HCT116 (cell line): ENCODE measurements around the gene PRLHR. TPM values are rescaled to one million over a fixed set of nuclear protein-coding genes. Genes with fewer than 3 reads are reported as not detected.

Experiments used
- ATAC-seq: fragments of 200-7000 bp; cut with Tn5 transposase; 2 replicates; pipeline ENCODE4 v1.9.1; 2020; ENCODE audit warnings: mild to moderate bottlenecking, moderate library complexity
- BruUV-seq: library from RNA; stranded (reverse); fragments of 400-500 nt; replicated peaks from 2 replicates; lab custom pipeline; 2021; lab: Mats Ljungman, UMichigan
- CTCF ChIA-PET: fragments of 300-600 bp; sonication (Branson Sonifier 250); formaldehyde crosslinking; loops from one replicate; lab custom pipeline; 2021; ENCODE audit warnings: antibody characterized with exemption; lab: Charles Lee
- POLR2A ChIA-PET: fragments of 300-600, 350-600 bp; sonication (Branson Sonifier 250); formaldehyde crosslinking; loops from one replicate; lab custom pipeline; 2021; ENCODE audit warnings: antibody characterized with exemption; lab: Charles Lee
- RAD21 ChIA-PET, 2 experiments: fragments of 300-600 bp; sonication (Branson Sonifier 250); formaldehyde crosslinking; loops; one replicate each; lab custom pipeline; 2023; ENCODE audit warnings: low total read pairs in 2 of 2; ENCODE audit not compliant: uncharacterized antibody in 2 of 2, unreplicated experiment in 2 of 2, low non-redundant PET in 1 of 2; lab: Charles Lee
- DNase-seq: peaks from one replicate; pipeline ENCODE4 v3.0.0-alpha.2; 2010; ENCODE audit warnings: low read depth, low spot score
- H2AFZ ChIP-seq: fragments of 200-600 bp; shearing (Covaris generic), sonication (generic); 2 replicates; pipeline ENCODE4 v1.6.1; 2017; ENCODE audit warnings: low read depth, mixed run types, mixed read lengths, antibody characterized with exemption, low read length; ENCODE audit not compliant: poor library complexity, severe bottlenecking
- H3K27ac ChIP-seq: 2 replicates; pipeline ENCODE4 v1.5.1; 2012; ENCODE audit warnings: low read depth, low read length
- H3K27me3 ChIP-seq: fragments of 200-600 bp; sonication (generic); 2 replicates; pipeline ENCODE4 v1.6.1; 2016; ENCODE audit warnings: mixed run types, low read length, mixed read lengths; ENCODE audit not compliant: insufficient read depth
- H3K36me3 ChIP-seq, 2 experiments: fragments of 200-500 bp in 1 of 2; fragments of 200-600 bp in 1 of 2; sonication (Bioruptor generic) in 1 of 2; sonication (generic) in 1 of 2; 2 replicates each; pipeline versions ENCODE4 v1.5.1 to v1.6.1; 2014 to 2016; ENCODE audit warnings: low read length in 2 of 2, inconsistent platforms in 1 of 2, mixed read lengths in 1 of 2, mixed run types in 1 of 2; ENCODE audit not compliant: insufficient read depth in 2 of 2, control insufficient read depth in 1 of 2
- H3K4me1 ChIP-seq, 2 experiments: fragments of 200-600 bp in 1 of 2; sonication (generic) in 1 of 2; 2 replicates each; pipeline versions ENCODE4 v1.5.1 to v1.6.1; 2012 to 2017; ENCODE audit warnings: low read length in 2 of 2, inconsistent platforms in 1 of 2, mild to moderate bottlenecking in 1 of 2, mixed read lengths in 1 of 2, mixed run types in 1 of 2, moderate library complexity in 1 of 2; ENCODE audit not compliant: insufficient read depth in 2 of 2, control insufficient read depth in 1 of 2
- H3K4me2 ChIP-seq: fragments of 200-600 bp; sonication (generic); 2 replicates; pipeline ENCODE4 v1.6.1; 2017; ENCODE audit warnings: mixed run types, low read length, mixed read lengths
- H3K4me3 ChIP-seq, 2 experiments: fragments of 200-600 bp in 1 of 2; sonication (generic) in 1 of 2; replicated peaks in 1 of 2; 2 replicates each; pipeline ENCODE4 v1.5.1; 2011 to 2016; ENCODE audit warnings: low read length in 2 of 2, control low read depth in 1 of 2, low read depth in 1 of 2, mild to moderate bottlenecking in 1 of 2, mixed read lengths in 1 of 2, mixed run types in 1 of 2
- H3K79me2 ChIP-seq: fragments of 200-600 bp; sonication (generic); 2 replicates; pipeline ENCODE4 v1.6.1; 2017; ENCODE audit warnings: mild to moderate bottlenecking, mixed run types, low read length, moderate library complexity, mixed read lengths; ENCODE audit not compliant: insufficient read depth
- H3K9ac ChIP-seq: fragments of 200-600 bp; sonication (generic); 2 replicates; pipeline ENCODE4 v1.6.1; 2016; ENCODE audit warnings: low read length, mixed read lengths
- H3K9me2 ChIP-seq: fragments of 200-600 bp; sonication (generic), shearing (Covaris generic); 2 replicates; pipeline ENCODE4 v1.6.1; 2017; ENCODE audit warnings: mixed run types, mild to moderate bottlenecking, moderate library complexity; ENCODE audit not compliant: insufficient read depth
- H3K9me3 ChIP-seq, 2 experiments: fragments of 200-500 bp in 1 of 2; fragments of 200-600 bp in 1 of 2; sonication (Bioruptor generic) in 1 of 2; sonication (generic) in 1 of 2; 2 replicates each; pipeline ENCODE4 v1.6.1; 2014 to 2017; ENCODE audit warnings: low read length in 2 of 2, mixed read lengths in 2 of 2, inconsistent platforms in 1 of 2, low read depth in 1 of 2, mild to moderate bottlenecking in 1 of 2, mixed run types in 1 of 2, moderate library complexity in 1 of 2; ENCODE audit not compliant: control insufficient read depth in 1 of 2, insufficient read depth in 1 of 2
- H4K20me1 ChIP-seq: fragments of 200-600 bp; sonication (generic), shearing (Covaris generic); 2 replicates; pipeline ENCODE4 v1.6.1; 2017; ENCODE audit warnings: mixed run types, mild to moderate bottlenecking, moderate library complexity; ENCODE audit not compliant: insufficient read depth
- ATF3 ChIP-seq: IDR thresholded peaks from 2 replicates; pipeline ENCODE4 v1.6.1; 2012
- CBX3 ChIP-seq: IDR thresholded peaks from 2 replicates; pipeline ENCODE4 v1.6.1; 2012; ENCODE audit warnings: low read depth
- CEBPB ChIP-seq: IDR thresholded peaks from 2 replicates; pipeline ENCODE4 v1.6.1; 2012; ENCODE audit warnings: low read depth
- EGR1 ChIP-seq: IDR thresholded peaks from 2 replicates; pipeline ENCODE4 v1.6.1; 2012; ENCODE audit warnings: low read depth
- ELF1 ChIP-seq: IDR thresholded peaks from 2 replicates; pipeline ENCODE4 v1.6.1; 2012; ENCODE audit warnings: low read depth, borderline replicate concordance
- EZH2phosphoT487 ChIP-seq: fragments of 200-600 bp; IDR thresholded peaks from 2 replicates; pipeline ENCODE4 v1.6.1; 2018; ENCODE audit warnings: antibody characterized with exemption, borderline replicate concordance
- FOSL1 ChIP-seq: IDR thresholded peaks from 2 replicates; pipeline ENCODE4 v1.6.1; 2012; ENCODE audit warnings: low read depth
- MAX ChIP-seq: IDR thresholded peaks from 2 replicates; pipeline ENCODE4 v1.6.1; 2012
- POLR2A ChIP-seq: IDR thresholded peaks from 2 replicates; pipeline ENCODE4 v1.7.0; 2011; ENCODE audit warnings: borderline replicate concordance; ENCODE audit not compliant: insufficient read depth, insufficient read length; ENCODE audit errors: extremely low read depth
- POLR2AphosphoS5 ChIP-seq: IDR thresholded peaks from 2 replicates; pipeline ENCODE4 v1.6.1; 2011; ENCODE audit warnings: mild to moderate bottlenecking, low read depth, low read length, moderate library complexity
- RAD21 ChIP-seq: IDR thresholded peaks from 2 replicates; pipeline ENCODE4 v1.6.1; 2012; ENCODE audit warnings: low read depth, mild to moderate bottlenecking
- REST ChIP-seq: IDR thresholded peaks from 2 replicates; pipeline ENCODE4 v1.6.1; 2012; ENCODE audit warnings: low read depth
- SIN3A ChIP-seq: IDR thresholded peaks from 2 replicates; pipeline ENCODE4 v1.6.1; 2012; ENCODE audit warnings: low read depth
- SRF ChIP-seq: IDR thresholded peaks from 2 replicates; pipeline ENCODE4 v1.6.1; 2012; ENCODE audit warnings: low read depth
- TCF7L2 ChIP-seq: IDR thresholded peaks from 2 replicates; pipeline ENCODE4 v1.7.0; 2011; ENCODE audit warnings: borderline replicate concordance, inconsistent platforms; ENCODE audit not compliant: insufficient read depth, insufficient read length; ENCODE audit errors: extremely low read depth
- ZFX ChIP-seq: fragments of 450-650 bp; IDR thresholded peaks from 2 replicates; pipeline ENCODE4 v1.6.1; 2017
- intact Hi-C: fragments of 100-400 bp; cut with micrococcal nuclease; formaldehyde crosslinking; loops from 2 replicates; pipeline ENCODE4 v1.10.0; 2022
- total RNA-seq: library from RNA; stranded (reverse); gene quantifications from one replicate; pipeline ENCODE4 v1.2.1, GENCODE V29; 2021; ENCODE audit not compliant: unreplicated experiment

PRLHR gene
- total RNA-seq, 1 experiment from 2014 or later, result not detected

- Histone ChIP-seq H3K4me3 (no peak overlapping the region), H3K27ac (no peak overlapping the region), H3K9ac (no peak overlapping the region), H3K9me2 (no peaks in the 10 kb centered on the region), H4K20me1 (no peaks in the 10 kb centered on the region), H2AFZ (no peak overlapping the region), H3K9me3 (no peaks in the 10 kb centered on the region), H3K79me2 (no peaks in the 10 kb centered on the region), H3K4me1 (no peaks in the 10 kb centered on the region), H3K4me2 (no peak overlapping the region), H3K27me3 (peaks cover 52% of the 10 kb centered on the region), H3K36me3 (no peaks in the 10 kb centered on the region)
- intact Hi-C loops, result loop anchor here (10.0 kb wide), 1 partner anchor 210 kb away; no protein-coding TSS in a partner anchor
- ChIA-PET CTCF (interaction anchor here (1.1 to 2.4 kb wide), 3 partner anchors 10 to 125 kb away, joined by 3 to 21 read pairs (median 4); no protein-coding TSS in a partner anchor), RAD21 (no interaction called here), POLR2A (no interaction called here)
- TF ChIP-seq ATF3 (no peak), CBX3 (no peak), SIN3A (no peak), REST (no peak), EZH2phosphoT487 (no peak), EGR1 (no peak), POLR2A (no peak), POLR2AphosphoS5 (no peak), SRF (no peak), CEBPB (no peak), TCF7L2 (no peak), MAX (no peak), ZFX (no peak), RAD21 (no peak), FOSL1 (no peak), ELF1 (no peak)
- no peak for DNase-seq
- no peak for ATAC-seq
- no TSS peak for BruUV-seq
Measured at GRCh38 chr10:118595064-118595420, 406 bp downstream of the PRLHR start.
